NT2/D1 (cell line): ENCODE results near the gene EIF2S1.

Experiments used
- DNase-seq: peaks from one replicate; pipeline ENCODE4 v3.0.0-alpha.2; 2011; ENCODE audit warnings: low read depth, low spot score
- H3K27me3 ChIP-seq: 2 replicates; pipeline ENCODE4 v1.6.0; 2011; ENCODE audit warnings: mild to moderate bottlenecking; ENCODE audit not compliant: insufficient read length, insufficient read depth
- H3K36me3 ChIP-seq: 2 replicates; pipeline ENCODE4 v1.6.1; 2011; ENCODE audit warnings: mild to moderate bottlenecking, low read length, mixed read lengths; ENCODE audit not compliant: insufficient read depth, insufficient read length
- H3K4me1 ChIP-seq: 2 replicates; pipeline ENCODE4 v1.5.1; 2011; ENCODE audit not compliant: insufficient read depth, insufficient read length
- H3K4me3 ChIP-seq: 2 replicates; pipeline ENCODE4 v1.5.1; 2011; ENCODE audit warnings: low read depth; ENCODE audit not compliant: insufficient read length
- H3K9ac ChIP-seq: 2 replicates; pipeline ENCODE4 v1.6.0; 2011; ENCODE audit warnings: low read depth; ENCODE audit not compliant: insufficient read length
- H3K9me3 ChIP-seq: 2 replicates; pipeline ENCODE4 v1.5.1; 2011; ENCODE audit warnings: mild to moderate bottlenecking, low read length; ENCODE audit not compliant: insufficient read depth
- SUZ12 ChIP-seq: IDR thresholded peaks from 2 replicates; pipeline ENCODE4 v1.6.1; 2011; ENCODE audit not compliant: insufficient read length, insufficient read depth; ENCODE audit errors: extremely low read depth
- YY1 ChIP-seq: IDR thresholded peaks from 2 replicates; pipeline ENCODE4 v1.6.1; 2011; ENCODE audit not compliant: insufficient read length, insufficient read depth
- ZNF274 ChIP-seq: IDR thresholded peaks from 2 replicates; pipeline ENCODE4 v1.6.1; 2011; ENCODE audit warnings: mild to moderate bottlenecking, low read depth, low read length

EIF2S1 gene

DNA sequence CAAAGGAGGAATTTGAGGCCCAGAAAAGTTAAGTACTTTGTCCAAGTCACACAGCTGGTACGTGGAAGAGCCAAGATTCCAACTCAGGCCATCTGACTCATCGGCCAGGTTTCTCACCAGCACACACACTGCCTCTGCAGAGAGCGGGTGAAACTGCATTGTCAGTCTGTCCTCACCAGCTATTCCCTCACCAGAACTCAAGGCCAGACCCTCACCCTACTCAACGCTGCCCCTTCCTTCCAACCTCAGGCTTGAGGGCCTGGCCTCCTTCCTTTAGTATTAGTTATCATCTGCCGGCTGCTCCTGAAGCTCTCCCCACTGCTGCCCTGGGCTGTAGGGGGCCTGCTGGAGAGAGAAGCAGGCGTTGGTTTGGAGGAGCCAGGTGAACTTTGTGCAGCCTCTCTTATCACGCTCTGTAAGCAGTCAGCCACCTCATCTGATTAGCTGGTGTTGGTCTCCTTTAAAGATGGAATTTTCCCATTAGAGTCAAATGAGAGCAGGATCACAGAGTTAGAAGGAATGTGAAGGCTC, 68.4 kb downstream of the EIF2S1 start:
- H3K27me3 ChIP-seq: no peaks in the 10 kb centered on the region
- H3K4me1 ChIP-seq: peaks cover 5% of the 10 kb centered on the region
- no peaks in the 10 kb centered on the region for H3K36me3 ChIP-seq
- H3K9me3 ChIP-seq: no peaks in the 10 kb centered on the region
- TF ChIP-seq SUZ12 (no peak), ZNF274 (no peak), YY1 (no peak)
- H3K4me3 ChIP-seq: no peak overlapping the region
- H3K9ac ChIP-seq: no peak overlapping the region
- DNase-seq: no peak

DNA sequence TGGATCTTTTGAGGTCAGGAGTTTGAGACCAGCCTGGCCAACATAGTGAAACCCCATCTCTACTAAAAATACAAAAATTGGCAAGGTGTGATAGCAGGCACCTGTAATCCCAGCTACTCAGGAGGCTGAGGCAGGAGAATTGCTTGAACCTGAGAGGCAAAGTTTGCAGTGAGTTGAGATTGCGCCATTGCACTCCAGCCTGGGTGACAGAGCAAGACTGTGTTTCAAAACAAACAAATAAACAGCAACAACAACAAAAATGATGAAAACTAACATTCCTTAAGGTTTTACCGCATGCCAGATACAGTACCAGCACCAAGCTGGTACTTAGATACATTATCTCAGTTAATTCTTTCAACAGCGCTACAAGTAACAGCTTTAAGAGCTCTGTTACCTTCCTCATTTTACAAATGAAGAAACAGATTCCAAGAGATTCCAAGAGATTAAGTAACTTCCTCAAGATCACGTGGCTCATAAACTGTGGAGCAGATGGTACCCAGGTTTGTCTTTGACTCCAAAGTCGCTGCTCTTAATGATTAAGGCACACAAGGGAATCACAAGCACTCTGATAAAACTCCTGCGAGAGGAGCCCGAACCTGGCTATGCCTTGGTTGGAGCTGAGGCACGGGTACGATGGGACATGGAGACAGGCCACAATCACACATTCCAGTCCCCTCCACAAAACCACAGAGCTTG, 69.5 kb downstream of the EIF2S1 start:
- DNase-seq: no peak
- TF ChIP-seq YY1 (no peak), SUZ12 (no peak), ZNF274 (no peak)
- H3K9me3 ChIP-seq: no peaks in the 10 kb centered on the region
- no peaks in the 10 kb centered on the region for H3K27me3 ChIP-seq
- peaks cover 5% of the 10 kb centered on the region for H3K4me1 ChIP-seq
- H3K9ac ChIP-seq: no peak overlapping the region
- no peak overlapping the region for H3K4me3 ChIP-seq
- H3K36me3 ChIP-seq: no peaks in the 10 kb centered on the region

DNA sequence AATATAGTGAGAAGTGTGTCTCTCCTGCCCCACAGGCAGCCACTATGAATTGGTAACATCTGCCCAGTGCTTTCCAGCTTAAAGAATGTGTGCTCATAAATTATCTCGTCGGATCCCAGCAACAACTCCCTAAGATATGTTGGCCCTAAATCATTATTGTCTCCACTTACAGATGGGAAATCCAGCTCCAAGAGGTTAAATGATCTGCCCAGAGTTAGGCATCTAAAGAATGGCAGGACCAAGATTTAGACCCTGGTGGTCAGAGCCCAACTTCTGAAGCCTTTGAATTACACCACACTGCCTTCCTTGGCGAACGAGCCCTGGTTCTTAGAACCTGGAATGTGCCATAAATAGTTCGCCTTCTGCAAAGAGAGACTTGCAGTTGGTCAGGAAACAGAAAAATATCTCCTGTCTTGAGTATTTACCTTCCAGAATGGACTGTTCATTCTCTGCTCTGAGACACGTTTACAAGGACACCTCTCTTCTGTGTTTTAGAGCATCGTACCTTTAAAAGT, 72.0 kb downstream of the EIF2S1 start:
- no peak for TF ChIP-seq ZNF274
- no peak for TF ChIP-seq SUZ12
- no peak for TF ChIP-seq YY1
- H3K4me1 ChIP-seq: peaks cover 3% of the 10 kb centered on the region

DNA sequence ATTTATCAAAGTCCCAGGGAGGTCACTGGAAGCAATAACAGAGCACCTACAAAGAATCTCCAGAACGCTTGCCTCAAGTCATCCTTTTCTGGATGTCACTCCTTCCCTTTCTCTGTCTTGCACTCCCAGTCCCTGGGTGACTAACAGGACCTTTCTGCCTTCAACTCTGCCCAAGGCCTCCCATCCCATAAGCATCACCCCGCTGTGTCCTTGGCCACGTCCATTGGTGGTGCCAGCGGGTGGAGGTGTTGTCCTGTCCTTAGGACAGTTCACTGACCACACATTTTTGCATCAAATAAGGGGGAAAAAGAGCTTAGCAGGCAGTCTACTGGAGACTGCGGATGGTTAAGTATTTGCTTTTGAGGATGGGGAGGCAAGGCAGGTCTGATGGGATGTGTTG, 75.5 kb downstream of the EIF2S1 start:
- no peak for TF ChIP-seq YY1
- H3K9ac ChIP-seq: no peak overlapping the region
- no peaks in the 10 kb centered on the region for H3K27me3 ChIP-seq
- no peaks in the 10 kb centered on the region for H3K36me3 ChIP-seq
- no peak overlapping the region for H3K4me3 ChIP-seq
- no peaks in the 10 kb centered on the region for H3K4me1 ChIP-seq
- DNase-seq: no peak
- H3K9me3 ChIP-seq: no peaks in the 10 kb centered on the region

More for the DNA sequence above, 72.0 kb downstream of the EIF2S1 start:
- no peak for DNase-seq
- H3K9ac ChIP-seq: no peak overlapping the region
- H3K27me3 ChIP-seq: no peaks in the 10 kb centered on the region
- H3K36me3 ChIP-seq: no peaks in the 10 kb centered on the region
- no peaks in the 10 kb centered on the region for H3K9me3 ChIP-seq
- H3K4me3 ChIP-seq: no peak overlapping the region
